ENCODE data around the gene PSMG3. TPM values are rescaled to one million over a fixed set of nuclear protein-coding genes. Genes with fewer than 3 reads are reported as not detected.
"Not testable (repeated sequence)": the region's sequence is repeated elsewhere in the genome, so short reads cannot be mapped to it uniquely, and the experiment has no call there.

Gene PSMG3
- total RNA-seq, 4 donors from 2014 or later = 26.8 to 33.2 (median 29.3) TPM

DNA sequence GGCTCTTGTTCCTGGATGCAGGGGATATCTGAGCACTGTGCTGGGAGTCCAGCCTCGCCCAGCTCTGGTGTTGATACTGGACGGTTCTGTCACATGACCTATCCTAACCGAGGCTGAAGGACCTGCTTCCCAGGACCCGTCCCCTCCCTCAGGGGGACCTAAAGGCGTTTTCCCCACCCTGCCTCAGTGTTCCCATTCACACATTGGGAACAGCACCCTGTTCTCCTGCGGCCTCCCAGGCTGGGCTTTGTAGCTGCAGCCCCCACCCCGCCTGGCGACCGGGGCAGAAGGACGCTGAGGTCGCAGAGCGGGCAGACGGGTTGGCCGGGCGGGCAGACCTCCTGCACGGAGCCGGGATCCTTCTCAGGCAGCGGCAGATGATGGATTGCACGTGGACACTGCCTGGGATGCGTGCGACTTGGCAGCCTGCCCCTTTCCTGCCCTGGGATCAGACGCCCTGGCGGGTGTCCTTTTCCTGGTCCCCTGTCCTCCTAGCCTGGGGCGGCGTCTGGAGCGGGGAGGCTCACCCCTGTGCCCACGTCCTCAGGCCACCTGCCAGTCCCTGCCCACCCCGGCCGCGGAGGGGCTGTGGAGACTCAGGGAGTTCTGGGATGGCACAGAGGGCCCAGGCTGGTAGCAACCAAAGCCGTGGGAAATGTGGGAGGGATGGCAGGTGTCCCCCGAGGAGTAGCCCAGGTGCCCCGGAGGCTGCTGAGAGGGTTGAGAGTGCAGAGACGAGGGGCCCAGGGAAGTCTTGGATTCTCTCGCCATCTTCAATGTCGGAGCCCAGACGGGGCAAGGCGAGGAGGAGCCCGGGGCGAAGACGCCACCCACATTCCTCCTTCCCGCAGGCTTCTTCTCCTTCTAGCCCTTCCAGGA is 17.2 kb upstream of the PSMG3 start:
- H3K36me3 ChIP-seq = no peaks in the 10 kb centered on the region
- DNase-seq (ENCODE audit: extremely low spot score) = no peak
- peaks cover 0 to 13% (median 10%) of the 10 kb centered on the region in 4 donors for H3K9me3 ChIP-seq
- H3K27ac ChIP-seq (replicated peaks in 1 of 4) = no peak overlapping the region
- intact Hi-C loops (cut with DNase I) = loop anchor here (10.0 kb wide), 1 partner anchor 518 kb away; no protein-coding TSS in a partner anchor
- no peak overlapping the region for H3K4me3 ChIP-seq
- H3K27me3 ChIP-seq = peaks cover 0 to 56% (median 9%) of the 10 kb centered on the region in 4 donors
- H3K4me1 ChIP-seq = peaks cover 0 to 11% (median 8%) of the 10 kb centered on the region in 4 donors
- 73% methylated on average over 17 of the region's 42 CpGs for WGBS
- TF ChIP-seq POLR2AphosphoS5 (IDR thresholded peaks at IDR 0.05) = no peak
- TF ChIP-seq EP300 (IDR thresholded peaks at IDR 0.05) = no peak
- TF ChIP-seq POLR2A (IDR thresholded peaks at IDR 0.05; ENCODE audit: low read depth) = no peak
- TF ChIP-seq, protein P1, sequence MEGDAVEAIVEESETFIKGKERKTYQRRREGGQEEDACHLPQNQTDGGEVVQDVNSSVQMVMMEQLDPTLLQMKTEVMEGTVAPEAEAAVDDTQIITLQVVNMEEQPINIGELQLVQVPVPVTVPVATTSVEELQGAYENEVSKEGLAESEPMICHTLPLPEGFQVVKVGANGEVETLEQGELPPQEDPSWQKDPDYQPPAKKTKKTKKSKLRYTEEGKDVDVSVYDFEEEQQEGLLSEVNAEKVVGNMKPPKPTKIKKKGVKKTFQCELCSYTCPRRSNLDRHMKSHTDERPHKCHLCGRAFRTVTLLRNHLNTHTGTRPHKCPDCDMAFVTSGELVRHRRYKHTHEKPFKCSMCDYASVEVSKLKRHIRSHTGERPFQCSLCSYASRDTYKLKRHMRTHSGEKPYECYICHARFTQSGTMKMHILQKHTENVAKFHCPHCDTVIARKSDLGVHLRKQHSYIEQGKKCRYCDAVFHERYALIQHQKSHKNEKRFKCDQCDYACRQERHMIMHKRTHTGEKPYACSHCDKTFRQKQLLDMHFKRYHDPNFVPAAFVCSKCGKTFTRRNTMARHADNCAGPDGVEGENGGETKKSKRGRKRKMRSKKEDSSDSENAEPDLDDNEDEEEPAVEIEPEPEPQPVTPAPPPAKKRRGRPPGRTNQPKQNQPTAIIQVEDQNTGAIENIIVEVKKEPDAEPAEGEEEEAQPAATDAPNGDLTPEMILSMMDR (IDR thresholded peaks at IDR 0.05) = no peak

DNA sequence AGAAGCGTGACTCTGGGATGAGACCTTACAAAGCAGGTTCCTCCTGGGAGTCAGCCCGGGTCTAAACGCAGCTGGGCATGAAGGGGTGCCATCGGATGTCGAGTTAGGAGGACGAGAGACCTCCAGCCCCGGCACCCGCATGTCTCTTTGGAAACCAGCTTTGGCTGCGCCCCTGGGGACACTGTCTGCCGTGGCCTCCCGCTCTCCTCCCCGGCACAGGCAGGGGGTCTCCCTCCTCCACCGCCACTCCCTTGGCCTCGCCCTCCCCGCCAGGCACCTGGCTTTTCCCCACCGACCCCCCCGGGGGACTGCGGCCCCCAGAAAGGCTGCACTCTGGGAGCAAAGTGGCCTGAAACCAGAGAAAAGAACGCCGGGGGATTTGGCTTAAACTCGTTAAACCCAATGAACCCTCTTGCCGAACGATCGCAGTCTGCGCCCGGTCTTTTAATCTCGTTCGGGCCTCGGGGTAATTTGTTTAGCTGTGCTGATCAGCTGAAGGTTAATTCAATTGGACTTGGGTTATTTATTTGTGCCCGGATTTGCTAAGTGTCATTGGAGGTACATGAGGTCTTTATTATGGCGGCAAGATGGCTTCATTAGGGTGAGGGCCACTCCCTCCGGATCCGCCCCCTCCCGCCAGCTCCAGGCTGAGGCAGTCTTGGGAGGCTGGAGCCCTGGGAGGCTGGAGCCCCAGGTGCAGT is 16.4 kb upstream of the PSMG3 start:
- TF ChIP-seq EP300 (IDR thresholded peaks at IDR 0.05) = no peak
- TF ChIP-seq POLR2AphosphoS5 (IDR thresholded peaks at IDR 0.05) = no peak
- no peak for TF ChIP-seq POLR2A (IDR thresholded peaks at IDR 0.05; ENCODE audit: low read depth)
- TF ChIP-seq, protein P1 (IDR thresholded peaks at IDR 0.05) = no peak
- intact Hi-C loops (cut with DNase I) = loop anchor here (10.0 kb wide), 1 partner anchor 519 kb away; no protein-coding TSS in a partner anchor
- no peak overlapping the region for H3K27ac ChIP-seq (replicated peaks in 1 of 4)
- DNase-seq (ENCODE audit: extremely low spot score) = no peak
- H3K4me1 ChIP-seq = peaks cover 0 to 8% (median 6%) of the 10 kb centered on the region in 4 donors
- H3K4me3 ChIP-seq = no peak overlapping the region
- H3K9me3 ChIP-seq = peaks cover 0 to 13% (median 10%) of the 10 kb centered on the region in 4 donors
- no peaks in the 10 kb centered on the region for H3K36me3 ChIP-seq
- H3K27me3 ChIP-seq = peaks cover 0 to 48% (median 7%) of the 10 kb centered on the region in 4 donors
- 84% methylated on average over 23 of the region's 34 CpGs for WGBS

DNA sequence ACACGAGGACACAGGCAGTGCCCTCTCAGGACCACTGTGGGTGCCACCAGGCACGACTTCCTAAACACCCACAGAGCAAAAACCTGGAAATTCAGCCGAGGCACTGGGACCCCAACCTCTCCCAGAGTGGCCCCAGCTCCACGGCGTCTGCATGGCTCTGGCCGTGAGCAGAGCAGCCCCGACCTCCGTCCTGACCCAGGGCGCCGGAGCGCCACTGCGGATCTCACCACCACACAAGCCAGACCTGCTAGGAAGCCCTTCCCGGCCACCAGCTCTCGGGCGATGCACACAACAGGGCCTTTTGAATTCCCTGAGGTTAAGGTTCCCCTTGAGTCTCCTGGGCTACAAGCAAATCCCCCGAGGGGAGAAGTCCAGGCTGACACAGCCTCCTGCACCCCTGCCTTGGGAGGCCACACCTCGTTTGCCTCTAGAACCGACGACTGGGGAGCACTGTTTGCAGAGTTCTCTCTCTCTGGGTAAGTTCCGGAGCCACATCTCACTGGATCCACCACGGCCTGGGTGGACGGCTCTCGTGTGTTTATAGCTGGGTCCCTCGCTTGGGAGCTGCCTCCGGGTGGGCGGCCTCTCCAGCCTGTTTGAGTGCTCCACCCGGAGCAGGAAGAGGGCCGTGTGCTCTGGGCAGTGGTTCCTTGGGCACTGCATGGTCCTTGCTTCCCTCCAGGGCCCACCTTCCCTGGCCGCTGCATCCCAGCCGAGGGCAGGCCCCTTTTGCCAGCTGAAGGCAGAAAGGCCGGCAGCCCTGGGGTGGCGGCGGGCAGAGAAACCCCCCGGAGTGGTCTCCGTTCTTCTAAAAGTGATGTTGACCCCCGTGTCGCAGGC is 15.5 kb upstream of the PSMG3 start:
- Histone ChIP-seq H3K27me3 (peaks cover 0 to 39% (median 5%) of the 10 kb centered on the region in 4 donors), H3K4me1 (peaks cover 0 to 8% (median 6%) of the 10 kb centered on the region in 4 donors), H3K9me3 (peaks cover 0 to 13% (median 10%) of the 10 kb centered on the region in 4 donors), H3K27ac (replicated peaks in 1 of 4) (no peak overlapping the region), H3K36me3 (no peaks in the 10 kb centered on the region), H3K4me3 (no peak overlapping the region)
- DNase-seq (ENCODE audit: extremely low spot score) = no peak
- TF ChIP-seq POLR2A (IDR thresholded peaks at IDR 0.05; ENCODE audit: low read depth) (no peak), EP300 (IDR thresholded peaks at IDR 0.05) (no peak), POLR2AphosphoS5 (IDR thresholded peaks at IDR 0.05) (no peak)
- TF ChIP-seq, protein P1 (IDR thresholded peaks at IDR 0.05) = no peak
- intact Hi-C loops (cut with DNase I) = loop anchor here (10.0 kb wide), 1 partner anchor 519 kb away; no protein-coding TSS in a partner anchor
- 96% methylated on average over 9 of the region's 37 CpGs for WGBS

GRCh38 chr7:1584700-1585099 is 14.9 kb upstream of the PSMG3 start:
- 94% methylated on average over 18 of the region's 18 CpGs for WGBS
- intact Hi-C loops (cut with DNase I) = loop anchor here (5.0 to 10.0 kb wide), 2 partner anchors 520 to 633 kb away; no protein-coding TSS in a partner anchor

DNA sequence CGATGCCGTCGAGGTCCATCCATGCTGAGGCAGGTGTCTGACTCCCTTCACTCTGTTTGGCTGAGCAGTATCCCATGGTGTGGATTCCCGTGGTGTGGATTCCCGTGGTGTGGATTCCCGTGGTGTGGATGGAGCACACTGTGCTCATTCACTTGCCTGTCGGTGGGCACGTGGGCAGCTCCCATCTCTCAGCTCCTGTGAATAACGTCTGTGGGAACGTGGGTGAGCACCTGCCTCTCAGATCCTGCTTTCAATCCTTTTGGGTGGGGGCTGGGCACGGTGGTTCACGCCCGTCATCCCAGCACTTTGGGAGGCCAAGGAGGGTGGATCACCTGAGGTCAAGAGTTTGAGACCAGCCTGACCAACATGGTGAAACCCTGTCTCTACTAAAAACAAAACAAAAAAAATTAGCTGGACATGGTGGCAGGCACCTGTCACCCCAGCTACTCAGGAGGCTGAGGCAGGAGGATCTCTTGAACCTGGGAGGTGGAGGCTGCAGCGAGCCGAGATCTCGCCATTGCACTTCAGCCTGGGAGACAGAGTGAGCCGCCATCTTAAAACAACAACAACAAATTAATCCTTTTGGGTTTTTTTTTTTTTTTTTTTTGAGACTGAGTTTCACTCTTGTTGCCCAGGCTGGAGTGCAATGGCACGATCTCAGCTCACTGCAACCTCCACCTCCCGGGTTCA is 13.6 kb upstream of the PSMG3 start:
- intact Hi-C loops (cut with DNase I) = loop anchor here (5.0 to 10.0 kb wide), 2 partner anchors 521 to 634 kb away; no protein-coding TSS in a partner anchor
- WGBS = 89% methylated on average over 14 of the region's 19 CpGs

More at GRCh38 chr7:1584700-1585099, 14.9 kb upstream of the PSMG3 start:
- Histone ChIP-seq H3K27ac (replicated peaks in 1 of 4) (no peak overlapping the region), H3K9me3 (peaks cover 0 to 11% (median 10%) of the 10 kb centered on the region in 4 donors), H3K4me1 (peaks cover 0 to 11% (median 7%) of the 10 kb centered on the region in 4 donors), H3K4me3 (no peak overlapping the region), H3K36me3 (no peaks in the 10 kb centered on the region), H3K27me3 (peaks cover 0 to 32% (median 5%) of the 10 kb centered on the region in 4 donors)
- no peak for DNase-seq (ENCODE audit: extremely low spot score)
- TF ChIP-seq POLR2A (IDR thresholded peaks at IDR 0.05; ENCODE audit: low read depth) (no peak), EP300 (IDR thresholded peaks at IDR 0.05) (no peak), POLR2AphosphoS5 (IDR thresholded peaks at IDR 0.05) (no peak)
- TF ChIP-seq, protein P1 (IDR thresholded peaks at IDR 0.05) = no peak

More for the DNA sequence above, 13.6 kb upstream of the PSMG3 start:
- not testable (repeated sequence) for DNase-seq (ENCODE audit: extremely low spot score); H3K9me3 ChIP-seq; H3K36me3 ChIP-seq; H3K4me3 ChIP-seq; H3K27ac ChIP-seq (replicated peaks in 1 of 4)
- peaks cover 0 to 17% (median 13%) of the 10 kb centered on the region in 4 donors for H3K4me1 ChIP-seq
- H3K27me3 ChIP-seq = peaks cover 0 to 19% (median 1%) of the 10 kb centered on the region in 4 donors

Measured in esophagus muscularis mucosa (tissue), 4 donors.